Raji (cell line): ENCODE results near the gene TSPYL2.

Experiments
- POLR2A ChIP-seq: IDR thresholded peaks from 2 replicates; pipeline ENCODE4 v1.6.1; 2011; ENCODE audit warnings: low read depth, low read length, control low read depth; ENCODE audit not compliant: insufficient read depth

TSPYL2 gene

DNA sequence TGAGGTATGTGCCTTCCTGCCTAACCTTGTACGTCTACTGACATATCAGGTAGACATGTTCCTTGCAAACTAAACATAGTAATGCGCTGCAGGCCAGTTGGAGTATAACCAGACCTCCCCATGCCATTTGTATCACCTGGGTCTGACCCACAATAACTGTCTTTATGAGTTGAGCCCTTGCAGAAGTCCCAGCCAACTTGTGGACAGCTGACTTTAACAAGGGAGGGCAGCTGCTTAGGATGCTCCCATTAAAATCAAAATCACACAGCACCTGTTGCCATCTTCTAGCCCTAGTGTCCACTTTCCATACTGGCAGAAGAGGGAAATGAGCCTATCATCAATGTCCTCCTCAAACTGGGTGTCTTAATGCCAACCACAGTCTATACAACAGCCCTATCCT, 53.4 kb downstream of the TSPYL2 start:
- no peak for TF ChIP-seq POLR2A
